Stomach smooth muscle (tissue), 2 donors: Measurements from ENCODE around the gene RC3H1.

Source experiments
- H3K27ac ChIP-seq: one replicate; pipeline ENCODE4 v1.7.0; 2013; ENCODE audit warnings: mild to moderate bottlenecking, low read length, inconsistent platforms
- H3K27me3 ChIP-seq, 2 donors: one replicate each; pipeline ENCODE4 v1.7.0; 2013; ENCODE audit warnings: low read length in 2 of 2; ENCODE audit not compliant: insufficient read depth in 2 of 2, control insufficient read depth in 1 of 2
- H3K36me3 ChIP-seq, 2 donors: one replicate each; pipeline ENCODE4 v1.7.0; 2013; ENCODE audit warnings: low read length in 2 of 2; ENCODE audit not compliant: control insufficient read depth in 2 of 2, insufficient read depth in 2 of 2
- H3K4me1 ChIP-seq: one replicate; pipeline ENCODE4 v1.7.0; 2013; ENCODE audit warnings: low read length; ENCODE audit not compliant: control insufficient read depth, insufficient read depth
- H3K4me3 ChIP-seq, 2 donors: one replicate each; pipeline ENCODE4 v1.7.0; 2013; ENCODE audit warnings: low read length in 2 of 2
- H3K9ac ChIP-seq, 2 donors: one replicate each; pipeline ENCODE4 v1.7.0; 2013; ENCODE audit warnings: low read length in 2 of 2, mild to moderate bottlenecking in 1 of 2
- H3K9me3 ChIP-seq, 2 donors: one replicate each; pipeline ENCODE4 v1.7.0; 2013; ENCODE audit warnings: low read length in 2 of 2; ENCODE audit not compliant: control insufficient read depth in 2 of 2
- donor health status: healthy.
- donor health status: Pancreatic carcinoma.

Gene RC3H1

GRCh38 chr1:174022976-174023277 is 770 bp upstream of the RC3H1 start:
- H3K36me3 ChIP-seq = no peaks in the 10 kb centered on the region
- H3K4me3 ChIP-seq = peak overlapping the region; percentile 81 to 91
- H3K27me3 ChIP-seq = no peaks in the 10 kb centered on the region
- peak overlapping the region; percentile 97 to 99 for H3K9ac ChIP-seq
- H3K4me1 ChIP-seq = peaks cover 13% of the 10 kb centered on the region
- no peaks in the 10 kb centered on the region for H3K9me3 ChIP-seq
- H3K27ac ChIP-seq = peak overlapping the region; percentile 96

GRCh38 chr1:174021591-174022079 is 522 bp downstream of the RC3H1 start:
- Histone ChIP-seq H3K36me3 (no peaks in the 10 kb centered on the region), H3K27ac (peak overlapping the region; percentile 96), H3K4me1 (peaks cover 16% of the 10 kb centered on the region), H3K27me3 (no peaks in the 10 kb centered on the region), H3K9me3 (no peaks in the 10 kb centered on the region), H3K9ac (peak overlapping the region; percentile 81 to 97), H3K4me3 (peak overlapping the region; percentile 81 to 91)

GRCh38 chr1:174018565-174018964 is 3.6 kb downstream of the RC3H1 start:
- H3K36me3 ChIP-seq = no peaks in the 10 kb centered on the region
- no peaks in the 10 kb centered on the region for H3K27me3 ChIP-seq
- H3K9me3 ChIP-seq = no peaks in the 10 kb centered on the region
- peak overlapping the region in 1 of 2 donors; percentile 53 for H3K4me3 ChIP-seq
- peaks cover 16% of the 10 kb centered on the region for H3K4me1 ChIP-seq
- no peak overlapping the region for H3K27ac ChIP-seq
- H3K9ac ChIP-seq = no peak overlapping the region

GRCh38 chr1:174017231-174017970 is 4.8 kb downstream of the RC3H1 start:
- Histone ChIP-seq H3K9me3 (no peaks in the 10 kb centered on the region), H3K9ac (no peak overlapping the region), H3K27ac (no peak overlapping the region), H3K36me3 (no peaks in the 10 kb centered on the region), H3K4me1 (peaks cover 5% of the 10 kb centered on the region), H3K4me3 (no peak overlapping the region), H3K27me3 (no peaks in the 10 kb centered on the region)

- Histone ChIP-seq H3K27me3 (no peaks in the 10 kb centered on the region), H3K4me1 (peaks cover 5% of the 10 kb centered on the region), H3K9me3 (no peaks in the 10 kb centered on the region), H3K9ac (no peak overlapping the region), H3K27ac (no peak overlapping the region), H3K4me3 (no peak overlapping the region), H3K36me3 (no peaks in the 10 kb centered on the region)
These were observed 8.2 kb downstream of the RC3H1 start for GRCh38 chr1:174013864-174014418.

- Histone ChIP-seq H3K27ac (no peak overlapping the region), H3K4me3 (no peak overlapping the region)
These were observed 13.2 kb downstream of the RC3H1 start for GRCh38 chr1:174008979-174009378.

GRCh38 chr1:174008269-174008668 is 13.9 kb downstream of the RC3H1 start:
- Histone ChIP-seq H3K9ac (no peak overlapping the region), H3K27ac (no peak overlapping the region), H3K4me1 (no peaks in the 10 kb centered on the region), H3K4me3 (no peak overlapping the region), H3K27me3 (no peaks in the 10 kb centered on the region), H3K9me3 (no peaks in the 10 kb centered on the region), H3K36me3 (no peaks in the 10 kb centered on the region)

More at GRCh38 chr1:174008979-174009378, 13.2 kb downstream of the RC3H1 start:
- no peaks in the 10 kb centered on the region for H3K36me3 ChIP-seq
- H3K9me3 ChIP-seq = no peaks in the 10 kb centered on the region
- H3K9ac ChIP-seq = no peak overlapping the region
- H3K4me1 ChIP-seq = no peaks in the 10 kb centered on the region
- no peaks in the 10 kb centered on the region for H3K27me3 ChIP-seq

GRCh38 chr1:174007851-174008250 is 14.3 kb downstream of the RC3H1 start:
- Histone ChIP-seq H3K9me3 (no peaks in the 10 kb centered on the region), H3K9ac (no peak overlapping the region), H3K27me3 (no peaks in the 10 kb centered on the region), H3K4me3 (no peak overlapping the region), H3K36me3 (no peaks in the 10 kb centered on the region), H3K4me1 (no peaks in the 10 kb centered on the region), H3K27ac (no peak overlapping the region)

GRCh38 chr1:174005032-174005431 is 17.1 kb downstream of the RC3H1 start:
- H3K4me1 ChIP-seq = no peaks in the 10 kb centered on the region
- no peak overlapping the region for H3K27ac ChIP-seq
- H3K27me3 ChIP-seq = no peaks in the 10 kb centered on the region
- no peaks in the 10 kb centered on the region for H3K9me3 ChIP-seq
- no peak overlapping the region for H3K9ac ChIP-seq
- no peaks in the 10 kb centered on the region for H3K36me3 ChIP-seq
- H3K4me3 ChIP-seq = no peak overlapping the region

GRCh38 chr1:174003867-174004266 is 18.3 kb downstream of the RC3H1 start:
- Histone ChIP-seq H3K27ac (no peak overlapping the region), H3K27me3 (no peaks in the 10 kb centered on the region), H3K4me1 (no peaks in the 10 kb centered on the region), H3K4me3 (no peak overlapping the region), H3K9ac (no peak overlapping the region), H3K36me3 (no peaks in the 10 kb centered on the region), H3K9me3 (no peaks in the 10 kb centered on the region)

- H3K27ac ChIP-seq = no peak overlapping the region
- H3K4me1 ChIP-seq = no peaks in the 10 kb centered on the region
- H3K4me3 ChIP-seq = no peak overlapping the region
- H3K9me3 ChIP-seq = no peaks in the 10 kb centered on the region
- no peak overlapping the region for H3K9ac ChIP-seq
- H3K27me3 ChIP-seq = no peaks in the 10 kb centered on the region
- H3K36me3 ChIP-seq = peaks cover 0 to 4% of the 10 kb centered on the region in 2 donors
These were observed 20.6 kb downstream of the RC3H1 start for GRCh38 chr1:174001573-174001972.
